SW 1271 (cell line): Measurements from ENCODE around the gene FBXO30.

Experiments
- DNase-seq, 2 experiments: peaks; one replicate each; lab custom pipeline; 2025; lab: John Stamatoyannopoulos, UW

FBXO30 gene

DNA sequence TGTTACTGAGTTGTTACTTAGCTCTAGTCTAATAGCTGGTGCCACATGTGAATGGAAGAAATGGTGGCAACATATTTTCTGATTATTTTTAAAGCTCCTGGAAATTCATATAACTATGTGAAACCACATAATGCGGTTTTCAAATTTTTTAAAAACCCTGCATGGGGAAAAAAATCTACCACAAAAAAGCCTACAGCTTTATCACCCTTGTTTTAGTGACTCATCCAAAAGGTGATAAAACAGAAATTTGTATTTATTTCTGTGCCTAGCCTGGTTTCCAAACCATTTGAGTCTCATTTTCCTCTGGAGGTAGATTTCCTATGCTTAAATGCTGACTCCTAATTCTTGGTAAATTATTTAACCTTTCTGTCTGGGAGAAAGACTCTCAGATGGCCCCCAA lies 5.4 kb upstream of the FBXO30 start:
- no peak for DNase-seq

DNA sequence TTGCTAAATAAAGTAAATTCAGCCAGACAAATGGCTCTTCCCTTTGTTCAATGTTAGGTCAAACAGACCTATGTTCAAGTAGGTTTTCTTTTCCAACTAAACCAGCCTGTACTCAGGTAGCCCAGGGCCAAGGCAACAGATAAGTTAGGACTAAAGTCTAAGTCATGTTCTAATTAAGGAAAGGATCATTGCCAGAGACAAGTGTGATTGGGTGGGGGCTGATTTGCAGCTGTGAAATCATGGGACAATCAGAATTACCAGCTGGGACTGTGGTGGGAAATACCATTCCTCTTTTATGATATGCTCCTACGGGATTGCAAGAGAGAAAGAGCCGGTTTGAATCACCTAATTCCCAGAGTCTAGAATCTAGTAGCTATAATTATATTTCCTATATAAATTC lies 4.2 kb upstream of the FBXO30 start:
- DNase-seq: no peak

DNA sequence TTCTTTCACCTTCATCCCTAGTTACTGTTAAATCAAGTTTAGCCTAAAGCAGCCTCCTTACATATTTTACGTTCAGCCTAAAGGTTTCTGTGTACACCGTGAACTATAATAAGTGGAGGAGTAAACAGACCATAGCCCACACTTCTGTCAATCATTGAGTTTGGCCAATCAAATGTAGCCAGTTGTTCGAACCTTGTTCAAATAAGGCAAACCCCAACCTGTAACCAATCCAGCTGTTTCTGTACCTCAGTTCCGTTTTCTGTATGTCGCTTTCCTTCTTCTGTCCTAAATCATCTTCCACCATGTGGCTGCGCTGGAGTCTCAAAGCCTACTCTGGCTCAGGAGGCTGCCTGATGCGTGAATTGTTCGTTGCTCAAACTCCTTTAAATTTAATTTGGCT lies 1.8 kb upstream of the FBXO30 start:
- no peak for DNase-seq

DNA sequence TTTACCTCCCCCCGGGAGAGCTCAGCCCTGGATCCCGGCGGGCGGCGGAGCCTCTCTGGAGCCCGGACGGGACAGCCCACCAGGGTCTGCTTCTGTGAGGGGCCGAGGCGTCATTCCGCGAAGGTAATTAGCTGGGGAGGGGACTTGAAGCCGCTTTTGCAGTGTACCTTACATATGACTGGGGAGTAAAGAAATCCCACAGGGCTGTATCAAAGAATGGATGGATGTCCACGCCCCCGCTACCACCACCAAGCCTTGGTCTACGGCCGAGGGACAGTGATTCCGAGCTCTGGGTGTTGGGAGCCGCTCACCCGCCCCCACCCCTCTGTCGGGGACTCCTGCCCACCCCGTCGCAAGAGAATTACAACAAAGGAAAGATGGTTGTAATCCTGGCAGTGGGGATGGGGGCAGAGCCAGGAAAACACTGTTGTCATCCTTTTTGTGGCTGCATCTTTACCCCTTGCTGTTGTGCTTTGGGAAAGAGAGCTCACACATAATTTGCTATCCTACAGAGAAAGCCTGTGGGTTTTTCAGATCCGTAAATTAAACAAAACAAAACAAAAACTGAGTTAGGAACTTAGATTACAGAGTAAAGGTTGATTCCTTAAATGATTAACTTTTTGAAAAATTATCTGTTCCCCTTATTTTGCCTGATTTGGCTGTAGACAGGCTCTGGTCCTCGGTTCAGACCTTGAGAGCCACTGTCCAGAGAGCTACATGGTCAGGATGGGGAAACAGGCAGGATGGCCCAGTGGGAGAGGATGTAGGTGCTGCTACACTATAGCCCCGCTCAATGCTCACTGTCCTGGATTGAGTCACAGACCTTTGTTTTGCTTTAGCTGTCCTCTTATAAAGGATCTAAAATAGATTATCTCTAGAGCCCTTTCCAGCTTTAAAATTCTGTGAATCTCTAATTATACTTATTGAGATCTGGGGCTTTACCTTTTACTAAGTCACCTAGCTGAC lies 997 bp upstream of the FBXO30 start:
- peak in 1 of 2 experiments; percentile 36 for DNase-seq

DNA sequence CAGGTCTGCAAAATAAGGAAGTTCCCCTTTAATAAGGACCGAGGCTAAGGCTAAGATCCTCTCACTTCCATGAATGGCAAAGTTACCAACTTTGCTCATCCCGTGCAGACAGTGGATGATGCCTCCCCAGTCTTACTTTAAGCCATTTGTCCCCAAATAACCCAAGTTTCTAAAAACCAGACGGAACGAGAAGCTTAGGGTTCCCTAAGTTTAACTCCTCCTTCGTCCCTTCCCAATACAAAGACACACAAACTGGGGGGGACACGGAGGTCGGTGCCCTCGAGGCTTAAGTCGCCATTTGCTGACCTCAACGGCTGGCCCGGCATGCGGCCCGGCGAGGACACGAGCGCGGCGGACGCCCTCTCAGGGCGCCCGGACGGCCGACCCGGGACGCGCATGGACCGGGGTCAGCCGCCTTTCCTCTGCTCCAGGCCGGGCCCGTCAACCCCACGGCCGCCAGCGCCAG lies 527 bp downstream of the FBXO30 start:
- DNase-seq: peak in 1 of 2 experiments; percentile 75

DNA sequence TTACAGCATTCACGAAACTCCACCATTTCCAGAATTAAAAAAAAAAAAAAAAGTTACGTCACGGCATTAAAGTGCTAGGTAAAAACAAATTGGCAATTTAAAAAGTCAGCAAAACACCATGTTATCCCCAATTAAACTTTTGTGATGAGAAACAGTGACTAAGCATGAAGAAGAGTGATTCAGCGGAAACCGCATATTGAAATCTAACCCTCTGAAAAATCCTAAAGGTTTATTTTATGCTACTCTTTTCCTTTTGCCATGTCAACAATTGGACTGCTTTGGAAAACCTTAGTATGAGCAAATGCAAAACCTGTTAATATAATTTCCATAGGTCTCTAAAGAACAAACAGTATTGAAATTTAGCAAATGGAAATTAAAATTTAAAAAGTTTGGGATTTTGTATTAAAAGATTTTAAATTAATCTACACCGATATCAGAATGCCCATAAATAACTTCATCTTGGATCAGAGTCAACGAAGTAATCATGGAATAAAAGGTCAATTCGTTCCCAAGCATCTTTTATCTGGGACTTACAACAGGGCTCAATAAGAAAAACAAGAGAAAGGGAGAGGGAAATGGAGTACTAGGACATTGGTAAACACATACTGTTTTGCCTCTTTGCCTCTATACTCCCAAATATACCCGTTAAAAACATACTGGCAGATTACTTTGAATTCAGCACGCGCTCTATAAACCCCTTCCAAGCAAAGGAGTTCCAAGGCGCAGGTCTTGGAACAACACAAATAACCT lies 1.1 kb downstream of the FBXO30 start:
- DNase-seq: peak in 1 of 2 experiments; percentile 44

DNA sequence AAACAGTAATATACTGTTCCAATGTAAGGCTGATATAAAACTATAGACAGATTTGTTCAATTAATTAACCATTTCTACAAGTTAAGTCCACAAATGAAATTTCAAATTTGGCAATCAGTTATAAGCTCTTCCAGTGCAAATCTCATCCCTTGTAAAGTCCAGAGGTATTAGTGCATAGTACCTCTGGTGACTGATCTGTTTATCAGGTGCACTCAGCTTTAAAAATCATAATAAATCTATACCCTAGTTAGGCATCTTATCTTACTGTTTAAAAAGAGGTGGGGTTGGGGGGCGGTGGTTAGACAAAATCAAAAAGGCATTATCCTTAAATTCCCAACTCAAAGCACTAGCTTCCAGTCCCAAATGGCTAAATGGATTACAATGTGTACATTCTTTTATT lies 2.9 kb downstream of the FBXO30 start:
- no peak for DNase-seq

DNA sequence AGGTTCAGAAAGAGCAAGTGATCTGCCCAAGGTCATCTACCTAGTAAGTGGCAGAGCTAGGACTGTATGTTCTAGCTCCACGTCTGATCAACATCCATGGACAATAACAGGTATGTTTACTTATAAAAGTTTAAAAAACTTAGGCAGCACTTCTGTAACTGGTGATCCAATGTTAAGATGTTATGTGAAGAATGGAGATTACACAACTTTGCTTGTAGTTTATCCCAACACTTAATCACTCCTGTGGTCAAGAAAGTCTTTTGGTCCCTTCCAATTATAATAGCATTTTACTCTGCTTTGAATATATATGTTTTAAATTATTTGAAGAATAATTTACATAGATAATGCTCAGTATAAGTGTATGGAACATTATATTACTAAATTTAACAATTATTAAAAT lies 4.8 kb downstream of the FBXO30 start:
- no peak for DNase-seq

DNA sequence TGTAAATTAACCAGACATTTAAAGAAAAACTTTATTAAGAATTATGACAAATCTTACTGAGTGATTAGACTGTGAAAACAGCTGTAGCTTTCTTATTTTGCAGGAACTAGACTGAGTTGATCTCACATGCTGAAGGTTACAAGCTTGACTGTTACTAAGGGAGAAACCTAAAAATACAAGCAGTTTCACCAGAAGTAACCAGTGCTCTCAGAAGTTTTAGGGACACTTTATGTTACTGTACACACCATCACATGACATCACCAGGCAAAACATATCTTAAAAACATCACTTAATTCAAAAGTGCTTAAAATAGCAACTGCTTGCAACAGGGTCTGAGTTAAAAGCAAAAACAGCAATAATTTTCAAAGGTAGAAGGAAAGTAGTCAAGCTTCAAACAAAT lies 5.4 kb downstream of the FBXO30 start:
- DNase-seq: no peak

DNA sequence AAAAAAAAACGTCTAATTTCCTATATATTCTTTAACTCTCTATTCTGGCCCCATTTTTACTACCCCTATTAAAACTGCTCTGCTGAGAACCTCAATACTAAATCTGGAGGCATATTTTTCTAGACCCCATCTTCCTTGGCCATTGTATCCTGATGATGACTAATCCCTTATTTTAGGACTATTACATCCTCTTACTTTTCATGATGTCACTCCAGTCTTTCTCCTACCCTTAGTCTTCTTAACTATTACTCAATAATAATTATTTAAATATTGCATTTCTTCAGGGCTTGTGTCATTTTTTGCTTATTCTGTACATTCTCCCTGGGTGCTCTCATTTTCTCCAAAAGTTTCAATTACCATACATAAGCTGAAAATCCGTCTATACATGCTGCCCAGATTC lies 6.4 kb downstream of the FBXO30 start:
- no peak for DNase-seq

DNA sequence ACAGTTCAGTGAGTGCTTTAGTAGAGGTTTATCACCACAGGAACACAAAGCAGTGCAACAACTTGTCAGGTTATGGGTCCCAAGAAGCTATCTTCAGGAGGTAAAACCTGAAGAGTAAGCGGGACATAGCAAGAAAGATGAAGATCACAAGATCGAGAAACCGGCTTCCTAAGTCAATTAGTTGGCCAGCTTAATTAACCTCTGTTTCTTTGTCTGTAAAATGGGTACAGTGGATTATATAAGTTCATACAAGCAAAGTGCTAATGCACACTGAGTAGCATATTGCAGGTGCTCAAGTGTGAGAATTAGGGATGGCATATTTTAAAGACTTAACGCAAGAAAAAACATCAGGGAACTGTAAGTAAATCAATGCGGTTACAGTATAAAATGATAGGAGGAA lies 12.5 kb downstream of the FBXO30 start:
- DNase-seq: no peak

DNA sequence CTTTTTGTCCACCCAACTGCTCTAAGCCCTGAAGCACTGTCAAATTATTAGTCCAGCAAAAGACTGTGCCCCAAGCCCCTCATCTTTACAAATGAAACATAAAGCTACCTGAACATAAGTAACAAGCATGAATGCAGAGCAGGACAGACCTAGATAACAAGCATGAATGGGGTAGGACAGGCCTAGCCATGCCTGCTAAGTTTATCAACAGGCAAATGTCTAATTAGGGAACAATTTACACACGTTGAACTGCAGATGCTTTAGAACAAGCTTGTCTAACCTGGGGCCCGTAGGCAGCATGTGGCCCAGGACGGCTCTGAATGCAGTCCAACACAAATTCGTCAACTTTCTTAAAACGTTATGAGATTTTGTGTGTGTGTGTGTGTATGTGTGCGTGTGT lies 13.6 kb downstream of the FBXO30 start:
- DNase-seq: no peak

DNA sequence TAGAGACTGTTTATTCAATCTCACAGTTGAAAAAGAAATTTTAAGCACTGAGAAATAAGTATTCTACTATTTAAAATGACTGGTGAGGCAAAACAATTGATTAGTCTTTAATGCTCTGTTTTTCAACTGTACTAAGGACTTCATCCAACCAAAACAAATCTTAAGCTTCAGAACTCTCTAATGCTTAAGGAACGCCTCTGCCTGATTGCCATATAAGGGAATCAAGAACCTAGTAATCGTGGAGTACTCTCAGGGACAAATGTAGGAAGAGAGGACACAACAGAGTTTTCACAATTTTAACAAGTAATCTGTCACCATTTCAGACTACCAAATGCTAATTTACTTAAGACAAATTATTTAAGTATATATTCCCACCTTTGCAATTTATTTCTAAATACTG lies 16.1 kb downstream of the FBXO30 start:
- DNase-seq: no peak

DNA sequence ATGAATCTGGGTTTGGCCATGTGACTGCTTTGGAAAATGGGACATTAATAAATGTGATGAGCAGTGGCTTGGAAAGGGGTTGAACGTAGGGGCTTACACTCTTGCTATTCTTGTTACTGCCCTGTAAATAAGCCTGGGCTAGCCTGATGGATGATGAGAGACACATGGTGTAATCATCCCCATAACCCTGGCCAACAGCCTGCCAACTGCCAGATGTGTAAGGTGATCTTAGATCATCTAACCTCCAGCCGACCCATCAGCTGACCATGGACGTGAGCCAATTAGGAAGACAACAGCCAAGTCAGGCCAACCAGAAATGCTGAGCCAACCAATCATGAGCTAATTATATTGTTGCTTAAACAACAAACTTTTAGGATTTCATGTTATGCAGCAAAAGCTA lies 25.2 kb downstream of the FBXO30 start:
- no peak for DNase-seq

DNA sequence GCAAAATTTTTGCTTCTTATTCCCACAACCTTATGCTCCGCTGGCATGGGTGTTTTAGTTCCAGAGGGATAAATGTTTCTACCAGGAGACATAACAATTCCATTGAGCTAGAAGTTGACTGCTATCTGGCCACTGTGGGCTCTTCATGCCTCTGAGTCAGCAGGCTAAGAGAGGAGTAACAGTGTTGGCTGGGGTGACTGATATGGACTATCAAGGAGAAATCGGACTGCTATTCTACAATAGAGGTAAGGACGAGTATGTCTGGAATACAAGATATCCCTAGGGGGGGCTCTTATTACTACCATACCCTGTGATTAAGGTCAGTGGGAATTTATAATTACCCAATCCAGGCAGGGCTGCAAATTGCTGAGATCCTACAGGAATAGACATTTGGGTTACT lies 26.9 kb downstream of the FBXO30 start:
- DNase-seq: no peak

DNA sequence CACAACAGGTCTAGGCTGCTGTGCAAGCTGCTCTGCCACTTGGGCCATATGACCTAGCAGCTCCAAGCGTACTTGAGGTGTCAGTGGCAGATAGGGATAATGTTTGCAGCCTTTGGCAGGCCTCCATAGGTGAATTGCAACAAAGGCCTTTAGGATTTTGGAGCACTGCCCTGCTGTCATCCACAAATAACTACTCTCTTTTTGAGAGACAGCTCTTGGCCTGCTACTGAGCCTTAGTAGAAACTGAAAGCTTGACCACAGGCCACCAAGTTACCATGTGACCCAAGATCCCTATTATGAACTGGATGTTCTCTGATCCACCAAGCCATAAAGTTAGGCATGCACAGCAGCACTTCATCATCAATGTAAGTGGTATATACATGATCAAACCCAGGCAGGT lies 29.9 kb downstream of the FBXO30 start:
- DNase-seq: no peak

DNA sequence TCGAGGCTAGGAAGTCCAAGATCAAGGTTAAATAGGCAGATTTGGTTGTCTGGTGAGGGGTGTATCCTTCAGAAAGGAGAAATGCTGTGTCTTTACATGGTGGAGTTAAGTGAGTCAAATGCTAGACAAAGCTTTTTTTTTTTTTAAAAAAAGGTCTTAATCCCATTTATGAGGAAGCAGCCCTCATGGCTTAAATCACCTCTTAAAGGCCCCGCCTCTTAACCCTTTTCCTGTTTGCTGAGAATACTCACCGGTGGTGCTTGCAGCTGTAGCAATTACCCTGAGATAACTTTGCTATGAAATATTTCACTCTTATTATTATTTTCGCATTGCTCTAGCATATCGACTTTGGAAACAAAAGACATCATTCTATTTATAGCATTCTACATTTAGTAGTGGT lies 30.8 kb downstream of the FBXO30 start:
- no peak for DNase-seq

DNA sequence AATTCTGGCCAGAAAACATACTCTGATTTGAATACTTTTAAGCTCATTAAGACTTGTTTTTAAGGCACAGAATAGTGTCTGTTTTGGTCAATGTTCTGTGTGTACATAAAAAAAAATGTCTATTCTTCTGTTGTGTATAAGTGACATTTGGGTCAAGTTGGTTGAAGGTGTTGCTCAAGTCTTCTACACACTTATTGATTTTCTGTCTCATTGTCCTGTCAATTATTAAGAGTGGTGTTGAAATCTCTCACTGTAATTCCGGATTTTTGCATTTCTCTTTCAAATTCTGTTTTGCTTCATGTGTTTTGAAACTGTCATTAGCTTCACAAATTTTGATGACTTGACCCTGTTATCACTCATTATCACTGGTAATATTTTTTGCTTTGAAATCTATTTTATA lies 41.7 kb downstream of the FBXO30 start:
- no peak for DNase-seq

DNA sequence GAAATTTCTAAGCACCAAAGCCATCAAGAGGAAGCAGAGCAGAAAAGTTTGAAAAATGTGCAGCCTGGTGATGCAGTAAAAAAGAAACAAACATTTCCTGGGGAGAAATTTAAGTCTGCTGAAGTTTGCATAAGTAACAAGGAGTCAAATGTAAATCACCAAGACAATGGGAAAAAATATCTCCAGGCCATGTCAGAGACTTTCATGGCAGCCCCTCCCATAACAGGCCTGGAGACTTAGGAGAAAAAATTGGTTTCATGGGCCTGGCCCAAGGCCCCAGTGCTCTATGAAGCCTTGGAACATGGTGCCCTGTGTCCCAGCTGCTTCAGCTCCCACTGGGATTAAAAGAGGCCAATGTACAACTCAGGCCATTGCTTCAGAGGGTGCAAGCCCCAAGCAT lies 49.1 kb downstream of the FBXO30 start:
- DNase-seq: no peak

DNA sequence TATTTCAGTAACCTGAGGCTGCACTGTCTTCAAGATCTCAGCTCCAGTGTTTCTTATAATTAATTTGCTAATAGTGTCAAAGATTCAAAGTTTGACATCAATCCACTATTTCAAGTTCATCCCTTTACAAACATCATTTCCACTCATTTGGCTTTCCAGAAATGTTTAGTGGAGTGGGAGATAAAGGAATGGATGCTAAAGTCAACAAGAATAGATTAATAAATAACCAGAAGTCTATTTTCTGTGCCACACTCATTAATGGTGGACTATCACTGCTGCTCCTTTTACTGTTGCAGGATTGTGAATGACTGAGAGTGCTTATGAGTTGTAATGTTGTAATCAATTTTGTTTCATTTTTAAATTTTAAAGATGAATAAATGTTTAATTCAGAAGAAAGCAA lies 50.9 kb downstream of the FBXO30 start:
- no peak for DNase-seq

DNA sequence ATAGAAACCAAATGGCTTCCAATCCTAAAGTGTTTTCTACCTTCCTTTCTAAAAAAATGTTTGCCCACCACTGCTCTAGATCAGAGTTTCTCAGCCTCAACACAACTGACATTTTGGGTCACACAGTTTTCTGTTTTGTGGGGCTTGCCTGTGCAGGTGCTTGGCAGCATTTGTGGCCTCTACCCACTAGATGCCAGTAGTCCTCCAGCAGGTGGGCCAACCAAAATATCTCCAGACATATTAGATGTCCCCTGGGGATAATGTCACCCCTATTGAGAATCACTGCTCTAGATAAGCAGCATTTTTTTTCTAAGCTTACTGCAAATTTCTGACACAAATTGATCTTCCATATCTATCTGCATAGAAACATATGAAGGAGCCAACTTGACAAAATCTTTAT lies 53.0 kb downstream of the FBXO30 start:
- no peak for DNase-seq

DNA sequence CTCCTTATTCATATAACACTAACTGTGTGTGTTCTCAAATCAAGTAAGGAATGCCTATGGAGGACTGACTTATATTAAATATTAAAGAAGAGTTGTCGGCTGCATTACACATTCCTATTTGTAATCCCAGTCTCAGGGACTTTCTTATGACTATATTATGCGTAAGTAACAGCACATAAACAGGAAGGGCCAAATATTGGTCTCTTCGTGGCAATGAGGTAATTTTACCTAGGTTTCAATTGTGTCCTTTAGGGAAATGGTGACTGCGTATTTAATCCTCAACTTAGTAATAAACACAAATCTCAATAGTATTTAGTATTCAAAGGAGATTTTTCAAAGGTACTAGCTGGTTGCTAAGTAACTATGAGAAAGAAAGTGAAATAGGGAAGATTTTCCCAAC lies 56.5 kb downstream of the FBXO30 start:
- no peak for DNase-seq

DNA sequence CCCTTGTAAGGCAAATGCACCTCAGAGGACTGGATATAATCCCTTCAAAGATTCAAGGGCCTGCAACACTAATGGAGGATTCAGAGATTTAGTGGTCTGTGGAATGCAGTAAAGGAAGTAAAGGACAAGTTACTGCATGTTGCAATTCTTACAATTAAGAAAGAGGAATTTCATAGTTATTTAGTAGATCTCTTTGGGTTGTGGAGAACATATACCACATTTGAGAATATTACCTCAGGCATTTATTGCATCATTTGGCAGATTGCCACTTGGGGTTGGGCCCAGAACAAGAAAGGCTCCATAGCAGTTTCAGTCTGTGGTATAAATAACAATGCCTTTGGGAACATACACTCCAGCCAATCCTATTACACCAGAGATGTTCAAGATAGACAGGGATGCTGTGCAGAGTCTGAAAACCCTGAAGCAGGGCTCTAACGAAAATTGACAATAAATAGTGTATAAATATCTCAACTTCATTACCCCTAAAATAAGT lies 58.4 kb downstream of the FBXO30 start:
- no peak for DNase-seq
